GM10248 (cell line): ENCODE data around the gene TRIM23.

Source experiments
- CTCF ChIA-PET: fragments of 300-600 bp; sonication (Branson Sonifier 250); formaldehyde crosslinking; extraction: SDS; loops from one replicate; lab custom pipeline; 2021; ENCODE audit warnings: antibody characterized with exemption; lab: Yijun Ruan, JAX
- POLR2A ChIA-PET: fragments of 350-650 bp; sonication (Branson Sonifier 250); formaldehyde crosslinking; extraction: SDS; loops from one replicate; lab custom pipeline; 2020; ENCODE audit warnings: antibody characterized with exemption; lab: Yijun Ruan, JAX
- DNase-seq: peaks from one replicate; pipeline ENCODE4 v3.0.0; 2012; ENCODE audit errors: extremely low spot score
- TF ChIP-seq, protein P1 (sequence below): IDR thresholded peaks from 2 replicates; pipeline ENCODE4 v1.5.1; 2012; ENCODE audit warnings: mild to moderate bottlenecking, low read depth; ENCODE audit errors: extremely low read depth, missing control alignments, control extremely low read depth

Gene TRIM23

DNA sequence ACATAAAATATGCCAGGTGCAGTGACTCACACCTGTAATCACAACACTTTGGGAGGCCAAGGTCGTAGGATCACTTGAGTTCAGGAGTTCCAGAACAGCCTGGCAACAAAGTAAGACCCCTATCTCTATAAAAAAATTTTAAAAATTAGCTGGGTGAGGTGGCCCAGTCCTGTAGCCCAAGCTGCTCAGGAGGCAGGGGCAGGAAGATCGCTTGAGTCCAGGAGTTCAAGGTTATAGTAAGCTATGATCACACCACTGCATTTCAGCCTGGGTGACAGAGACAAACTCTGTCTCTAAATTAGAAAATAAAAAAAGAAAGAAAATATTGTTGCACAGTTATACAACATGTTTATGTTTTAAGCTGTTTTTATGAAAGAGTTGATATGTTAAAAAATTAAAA lies 68.0 kb downstream of the TRIM23 start:
- no peak for DNase-seq
- ChIA-PET POLR2A (no interaction called here), CTCF (interaction anchor here (0.9 to 1.4 kb wide), 4 partner anchors 10 to 46 kb away, joined by 3 read pairs; no protein-coding TSS in a partner anchor)
- TF ChIP-seq, protein P1, sequence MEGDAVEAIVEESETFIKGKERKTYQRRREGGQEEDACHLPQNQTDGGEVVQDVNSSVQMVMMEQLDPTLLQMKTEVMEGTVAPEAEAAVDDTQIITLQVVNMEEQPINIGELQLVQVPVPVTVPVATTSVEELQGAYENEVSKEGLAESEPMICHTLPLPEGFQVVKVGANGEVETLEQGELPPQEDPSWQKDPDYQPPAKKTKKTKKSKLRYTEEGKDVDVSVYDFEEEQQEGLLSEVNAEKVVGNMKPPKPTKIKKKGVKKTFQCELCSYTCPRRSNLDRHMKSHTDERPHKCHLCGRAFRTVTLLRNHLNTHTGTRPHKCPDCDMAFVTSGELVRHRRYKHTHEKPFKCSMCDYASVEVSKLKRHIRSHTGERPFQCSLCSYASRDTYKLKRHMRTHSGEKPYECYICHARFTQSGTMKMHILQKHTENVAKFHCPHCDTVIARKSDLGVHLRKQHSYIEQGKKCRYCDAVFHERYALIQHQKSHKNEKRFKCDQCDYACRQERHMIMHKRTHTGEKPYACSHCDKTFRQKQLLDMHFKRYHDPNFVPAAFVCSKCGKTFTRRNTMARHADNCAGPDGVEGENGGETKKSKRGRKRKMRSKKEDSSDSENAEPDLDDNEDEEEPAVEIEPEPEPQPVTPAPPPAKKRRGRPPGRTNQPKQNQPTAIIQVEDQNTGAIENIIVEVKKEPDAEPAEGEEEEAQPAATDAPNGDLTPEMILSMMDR: no peak

DNA sequence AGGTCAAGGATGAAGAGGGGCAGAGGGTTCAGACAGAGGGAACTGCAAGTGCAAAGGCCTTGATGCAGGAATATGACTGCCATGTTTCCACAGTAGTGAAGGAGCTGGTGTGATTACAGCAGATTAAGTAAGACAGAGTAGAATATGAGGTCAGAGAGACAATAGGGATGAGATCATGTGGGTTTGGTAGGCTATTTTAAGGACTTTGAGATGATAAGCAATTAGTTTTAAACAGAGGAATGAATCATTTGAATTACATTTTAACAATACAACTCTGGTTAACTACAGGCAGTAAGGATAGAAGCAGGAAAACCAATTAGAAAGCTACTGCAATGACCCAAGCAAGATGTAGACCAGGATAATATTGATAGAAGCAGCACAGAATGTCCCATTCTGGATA lies 68.8 kb downstream of the TRIM23 start:
- no peak for DNase-seq
- CTCF ChIA-PET: interaction anchor here (1.3 to 1.4 kb wide), 2 partner anchors 9 to 40 kb away, joined by 3 read pairs; no protein-coding TSS in a partner anchor
- TF ChIP-seq, protein P1: no peak
- POLR2A ChIA-PET: no interaction called here

DNA sequence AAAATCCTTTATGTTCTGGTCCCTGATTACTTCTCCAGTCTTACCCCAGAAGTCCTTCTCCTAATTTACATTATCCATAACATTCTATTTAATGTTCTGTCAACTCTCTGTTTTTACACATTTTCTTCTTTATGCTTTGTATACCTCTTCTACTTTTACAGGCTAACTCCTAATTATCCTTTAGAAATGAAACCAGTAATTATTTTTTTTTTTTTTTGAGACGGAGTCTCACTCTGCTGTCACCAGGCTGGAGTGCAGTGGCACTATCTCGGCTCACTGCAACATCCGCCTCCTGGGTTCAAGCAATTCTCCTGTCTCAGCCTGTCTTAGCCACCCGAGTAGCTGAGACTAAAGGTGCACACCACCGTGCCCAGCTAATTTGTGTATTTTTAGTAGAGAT lies 70.2 kb downstream of the TRIM23 start:
- POLR2A ChIA-PET: no interaction called here
- TF ChIP-seq, protein P1: no peak
- no peak for DNase-seq
- CTCF ChIA-PET: interaction anchor here (0.9 kb wide), 1 partner anchor 14 kb away, joined by 3 read pairs; no protein-coding TSS in a partner anchor

DNA sequence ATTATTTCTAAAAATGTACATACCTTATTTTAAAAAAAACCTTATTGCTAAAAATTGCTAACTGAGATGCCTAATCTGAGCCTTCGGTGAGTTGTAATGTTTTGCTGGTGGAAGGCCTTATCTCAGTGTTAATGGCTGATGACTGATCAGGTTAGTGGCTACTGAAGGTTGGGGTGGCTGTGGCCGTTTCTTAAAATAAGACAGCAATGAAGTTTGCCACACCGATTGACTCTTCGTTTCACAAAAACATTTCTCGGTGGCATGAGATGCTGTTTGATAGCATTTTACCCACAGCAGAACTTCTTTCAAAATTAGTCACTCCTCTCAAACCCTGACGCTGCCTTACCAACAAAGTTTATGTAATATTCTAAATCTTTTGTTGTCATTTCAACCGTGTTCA lies 75.9 kb downstream of the TRIM23 start:
- CTCF ChIA-PET: no interaction called here
- POLR2A ChIA-PET: no interaction called here
- TF ChIP-seq, protein P1: no peak
- no peak for DNase-seq

GRCh38 chr5:65546141-65546540 lies 78.0 kb downstream of the TRIM23 start:
- DNase-seq: no peak
- TF ChIP-seq, protein P1: no peak
- CTCF ChIA-PET: interaction anchor here (1.1 kb wide), 1 partner anchor 10 kb away, joined by 3 read pairs; no protein-coding TSS in a partner anchor
- POLR2A ChIA-PET: no interaction called here

GRCh38 chr5:65544473-65544872 lies 79.7 kb downstream of the TRIM23 start:
- CTCF ChIA-PET: interaction anchor here (1.0 kb wide), 1 partner anchor 9 kb away, joined by 3 read pairs; no protein-coding TSS in a partner anchor
- POLR2A ChIA-PET: no interaction called here
- DNase-seq: no peak

More at GRCh38 chr5:65544473-65544872, 79.7 kb downstream of the TRIM23 start:
- TF ChIP-seq, protein P1: no peak
